H1 (cell line): ENCODE results near the gene KATNAL2. TPM values are rescaled to one million over a fixed set of nuclear protein-coding genes. Genes with fewer than 3 reads are reported as not detected.

ENCODE experiments used
- CHD7 ChIP-seq: fragments of 300-600 bp; sonication (generic); IDR thresholded peaks from 2 replicates; pipeline ENCODE4 v1.7.1; 2012; ENCODE audit warnings: low read length, moderate library complexity, mild to moderate bottlenecking, inconsistent platforms; ENCODE audit not compliant: insufficient replicate concordance
- MAFK ChIP-seq: IDR thresholded peaks from 2 replicates; pipeline ENCODE4 v1.6.1; 2012; ENCODE audit warnings: low read depth, mild to moderate bottlenecking, improper control_type of control experiment, low read length
- polyA plus RNA-seq, 7 experiments: library from polyadenylated mRNA; depleted of rRNA in 3 of 7; stranded (reverse) in 5 of 7; unstranded in 2 of 7; fragments of >200 nt in 5 of 7; fragments of 200-250 nt in 2 of 7; gene quantifications; 1 replicate in 5 of 7; 2 replicates in 1 of 7; 4 replicates in 1 of 7; pipeline versions ENCODE4 v1.2.1 to v1.2.3, GENCODE V29; 2011 to 2013; ENCODE audit warnings: missing spikeins in 2 of 7, mixed read lengths in 2 of 7
- total RNA-seq: library from RNA; stranded (reverse); fragmentation: NEBNext Ultra II Directional; extraction: Animal tissue kit (Norgen Biotek cat#: 25700); gene quantifications from 2 replicates; pipeline ENCODE4 v1.2.1, GENCODE V29; 2021

KATNAL2 gene
- total and polyA plus RNA-seq, 2 of the 8 experiments (the other 6 are each of a cell fraction or from before 2014, with no cell fraction given), result 10.0 to 15.2 TPM

- TF ChIP-seq CHD7, result no peak
- no peak for TF ChIP-seq MAFK
These were observed 7.9 kb upstream of the KATNAL2 start (continued) for GRCh38 chr18:46909497-46909896.
